Measurements from ENCODE around the gene MS4A6E.
"Not testable (repeated sequence)": the region's sequence is repeated elsewhere in the genome, so short reads cannot be mapped to it uniquely, and the experiment has no call there.

MS4A6E gene

GRCh38 chr11:60357771-60358170 is 30.7 kb downstream of the MS4A6E start:
- Histone ChIP-seq H3K9ac (no peak overlapping the region), H3K36me3 (ENCODE audit: insufficient read depth) (no peaks in the 10 kb centered on the region), H3K79me2 (ENCODE audit: insufficient read depth, low read depth) (no peaks in the 10 kb centered on the region), H3K4me3 (IDR thresholded peaks at IDR 0.05; ENCODE audit: insufficient read depth, low read depth, low read length) (no peak overlapping the region), H3K4me1 (ENCODE audit: low read depth, poor library complexity, severe bottlenecking) (no peaks in the 10 kb centered on the region), H3K4me2 (no peak overlapping the region), H2AFZ (ENCODE audit: low read depth) (no peak overlapping the region), H4K20me1 (ENCODE audit: insufficient read depth) (no peaks in the 10 kb centered on the region), H3K27me3 (ENCODE audit: insufficient read depth, low read depth) (no peaks in the 10 kb centered on the region), H3K27ac (no peak overlapping the region)
- TF ChIP-seq CTCF (conservative IDR thresholded peaks at IDR 0.05; ENCODE audit: low read depth, low read length), result no peak

GRCh38 chr11:60360621-60361020 is 33.6 kb downstream of the MS4A6E start:
- no peak for TF ChIP-seq CTCF (conservative IDR thresholded peaks at IDR 0.05; ENCODE audit: low read depth, low read length)

GRCh38 chr11:60362241-60362640 is 35.2 kb downstream of the MS4A6E start:
- Histone ChIP-seq H3K79me2 (ENCODE audit: insufficient read depth, low read depth) (no peaks in the 10 kb centered on the region), H2AFZ (ENCODE audit: low read depth) (no peak overlapping the region), H3K36me3 (ENCODE audit: insufficient read depth) (no peaks in the 10 kb centered on the region), H3K4me1 (ENCODE audit: low read depth, poor library complexity, severe bottlenecking) (peaks cover 15% of the 10 kb centered on the region), H3K9ac (no peak overlapping the region), H3K27me3 (ENCODE audit: insufficient read depth, low read depth) (no peaks in the 10 kb centered on the region), H3K4me2 (no peak overlapping the region), H3K4me3 (IDR thresholded peaks at IDR 0.05; ENCODE audit: insufficient read depth, low read depth, low read length) (no peak overlapping the region), H3K27ac (no peak overlapping the region), H4K20me1 (ENCODE audit: insufficient read depth) (no peaks in the 10 kb centered on the region)
- TF ChIP-seq CTCF (conservative IDR thresholded peaks at IDR 0.05; ENCODE audit: low read depth, low read length), result no peak

More at GRCh38 chr11:60360621-60361020, 33.6 kb downstream of the MS4A6E start:
- no peaks in the 10 kb centered on the region for H3K79me2 ChIP-seq (ENCODE audit: insufficient read depth, low read depth)
- no peaks in the 10 kb centered on the region for H4K20me1 ChIP-seq (ENCODE audit: insufficient read depth)
- H3K4me1 ChIP-seq (ENCODE audit: low read depth, poor library complexity, severe bottlenecking), result no peaks in the 10 kb centered on the region
- H3K36me3 ChIP-seq (ENCODE audit: insufficient read depth), result no peaks in the 10 kb centered on the region
- no peak overlapping the region for H3K4me3 ChIP-seq (IDR thresholded peaks at IDR 0.05; ENCODE audit: insufficient read depth, low read depth, low read length)
- H2AFZ ChIP-seq (ENCODE audit: low read depth), result no peak overlapping the region
- no peak overlapping the region for H3K9ac ChIP-seq
- no peak overlapping the region for H3K4me2 ChIP-seq
- H3K27ac ChIP-seq, result no peak overlapping the region
- H3K27me3 ChIP-seq (ENCODE audit: insufficient read depth, low read depth), result no peaks in the 10 kb centered on the region

- H2AFZ ChIP-seq (ENCODE audit: low read depth), result no peak overlapping the region
- H3K36me3 ChIP-seq (ENCODE audit: insufficient read depth), result no peaks in the 10 kb centered on the region
- TF ChIP-seq CTCF (conservative IDR thresholded peaks at IDR 0.05; ENCODE audit: low read depth, low read length), result peak; percentile 80
- no peaks in the 10 kb centered on the region for H3K79me2 ChIP-seq (ENCODE audit: insufficient read depth, low read depth)
- H4K20me1 ChIP-seq (ENCODE audit: insufficient read depth), result no peaks in the 10 kb centered on the region
- peaks cover 19% of the 10 kb centered on the region for H3K4me1 ChIP-seq (ENCODE audit: low read depth, poor library complexity, severe bottlenecking)
- H3K4me3 ChIP-seq (IDR thresholded peaks at IDR 0.05; ENCODE audit: insufficient read depth, low read depth, low read length), result no peak overlapping the region
- no peak overlapping the region for H3K4me2 ChIP-seq
- H3K27me3 ChIP-seq (ENCODE audit: insufficient read depth, low read depth), result no peaks in the 10 kb centered on the region
- no peak overlapping the region for H3K9ac ChIP-seq
- H3K27ac ChIP-seq, result no peak overlapping the region
Measured at GRCh38 chr11:60363542-60364470, 36.8 kb downstream of the MS4A6E start.

- H3K79me2 ChIP-seq (ENCODE audit: insufficient read depth, low read depth); H3K4me3 ChIP-seq (IDR thresholded peaks at IDR 0.05; ENCODE audit: insufficient read depth, low read depth, low read length); H3K9ac ChIP-seq; H4K20me1 ChIP-seq (ENCODE audit: insufficient read depth); H2AFZ ChIP-seq (ENCODE audit: low read depth); H3K27me3 ChIP-seq (ENCODE audit: insufficient read depth, low read depth); H3K27ac ChIP-seq; H3K36me3 ChIP-seq (ENCODE audit: insufficient read depth): not testable (repeated sequence)
- H3K4me1 ChIP-seq (ENCODE audit: low read depth, poor library complexity, severe bottlenecking), result peaks cover 19% of the 10 kb centered on the region
- peak overlapping the region; percentile 11; the same call in 1 of the 2 replicates for H3K4me2 ChIP-seq
Measured at GRCh38 chr11:60366262-60366904, 39.3 kb downstream of the MS4A6E start.

Data from KMS-11 (cell line).